Measurements from ENCODE around the gene SH3RF3. TPM values are rescaled to one million over a fixed set of nuclear protein-coding genes. Genes with fewer than 3 reads are reported as not detected.

SH3RF3 gene
- total RNA-seq, 1 donor from 2014 or later: 8.0 TPM

DNA sequence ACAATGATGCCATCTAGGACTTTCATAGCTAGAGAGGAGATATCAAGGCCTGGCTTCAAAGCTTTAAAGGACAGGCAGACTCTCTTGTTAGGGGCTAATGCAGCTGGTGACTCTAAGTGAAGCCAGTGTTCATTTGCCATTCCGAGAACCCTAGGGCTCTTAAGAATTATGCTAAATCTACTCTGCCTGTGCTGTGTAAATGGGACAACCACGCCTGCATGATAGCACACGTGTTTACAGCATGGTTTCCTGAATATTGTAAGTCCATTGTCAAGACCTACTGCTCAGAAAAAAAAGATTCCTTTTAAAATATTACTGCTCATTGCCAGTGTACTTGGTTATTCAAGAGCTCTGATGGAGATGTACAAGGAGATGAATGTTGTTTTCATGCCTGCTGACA, 296.4 kb downstream of the SH3RF3 start:
- intact Hi-C loops (cut with DNase I): no loop called here
- no peak for DNase-seq (ENCODE audit: missing footprints)
- ATAC-seq: no peak

DNA sequence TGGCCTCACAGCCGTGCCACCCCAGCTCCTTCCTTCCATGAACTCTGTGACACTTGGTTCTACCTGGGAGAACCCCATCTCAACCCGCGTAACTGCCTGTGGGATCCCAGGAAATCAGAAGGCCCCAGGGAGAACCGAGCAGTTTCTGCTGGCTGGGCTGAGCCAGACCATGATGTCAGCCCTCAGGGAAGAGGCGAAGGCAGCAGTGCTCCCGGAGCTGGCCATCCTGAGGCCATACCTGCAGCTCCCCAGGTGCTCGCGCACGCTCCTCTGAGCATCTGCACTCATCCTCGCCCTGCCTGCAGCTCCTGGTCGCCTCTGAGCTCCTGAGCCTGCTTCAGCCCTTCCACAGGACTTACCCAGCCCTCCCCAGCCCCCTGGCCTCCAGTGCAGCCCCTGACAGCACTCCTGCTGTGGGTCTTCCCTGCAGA, 298.7 kb downstream of the SH3RF3 start:
- intact Hi-C loops (cut with DNase I): no loop called here
- ATAC-seq (no peak), DNase-seq (ENCODE audit: missing footprints) (no peak)

DNA sequence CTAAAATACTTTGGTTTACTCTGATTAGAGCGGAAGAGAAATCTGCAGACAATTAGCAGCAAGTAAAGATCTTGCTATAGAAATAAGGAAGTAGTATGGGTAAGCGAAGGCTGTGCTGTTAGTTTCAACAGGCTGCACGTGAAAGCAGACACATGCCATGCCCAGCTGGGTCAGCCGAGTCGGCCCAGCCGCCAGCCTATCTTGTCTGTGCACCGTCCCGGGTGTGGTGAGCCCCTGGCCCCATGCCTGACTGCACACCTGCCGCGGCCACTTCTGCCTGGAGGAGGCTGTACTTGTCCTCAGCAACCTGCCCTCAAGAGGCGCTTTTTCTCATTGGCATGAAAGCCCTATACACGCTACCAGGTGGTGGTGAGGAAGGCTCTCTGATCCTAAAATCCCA, 299.3 kb downstream of the SH3RF3 start:
- intact Hi-C loops (cut with DNase I): no loop called here
- DNase-seq (ENCODE audit: missing footprints): no peak

DNA sequence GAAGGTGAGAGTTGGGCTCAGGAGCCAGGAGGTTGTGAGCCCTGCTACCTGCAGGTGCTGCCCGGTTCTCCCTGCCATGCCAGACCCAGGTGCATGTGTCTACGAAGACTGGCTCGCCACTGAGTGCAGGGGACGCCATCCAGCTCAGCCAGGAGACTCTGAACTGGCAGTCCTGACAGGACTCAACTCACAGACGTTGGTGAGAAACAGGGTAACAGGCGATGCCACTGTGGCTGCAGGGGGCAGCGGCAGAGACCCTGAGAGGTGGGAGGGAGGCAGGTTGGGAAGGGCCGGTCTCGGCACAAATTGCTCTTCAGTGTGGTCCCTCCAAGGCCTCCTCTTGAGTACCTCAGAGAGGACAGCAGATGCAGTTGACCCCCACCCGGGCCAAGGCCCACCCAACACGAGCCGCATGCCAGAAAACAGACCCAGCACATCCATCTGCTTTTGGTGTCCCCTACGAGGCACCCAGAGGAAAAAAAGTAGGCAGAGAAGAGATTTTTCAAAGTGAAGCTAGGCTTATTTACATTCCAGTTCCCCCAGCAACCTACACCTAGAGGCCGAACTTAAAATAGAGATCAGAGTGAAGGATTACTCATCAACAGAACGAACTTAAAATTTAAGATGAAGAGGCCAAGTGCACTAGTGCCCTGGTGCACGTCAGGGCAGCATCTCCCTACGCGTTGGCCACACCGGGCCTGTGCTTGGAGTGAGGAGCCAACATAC, 300.0 kb downstream of the SH3RF3 start:
- intact Hi-C loops (cut with DNase I): no loop called here
- ATAC-seq (no peak), DNase-seq (ENCODE audit: missing footprints) (no peak)

More for the DNA sequence above, 299.3 kb downstream of the SH3RF3 start:
- no peak for ATAC-seq

DNA sequence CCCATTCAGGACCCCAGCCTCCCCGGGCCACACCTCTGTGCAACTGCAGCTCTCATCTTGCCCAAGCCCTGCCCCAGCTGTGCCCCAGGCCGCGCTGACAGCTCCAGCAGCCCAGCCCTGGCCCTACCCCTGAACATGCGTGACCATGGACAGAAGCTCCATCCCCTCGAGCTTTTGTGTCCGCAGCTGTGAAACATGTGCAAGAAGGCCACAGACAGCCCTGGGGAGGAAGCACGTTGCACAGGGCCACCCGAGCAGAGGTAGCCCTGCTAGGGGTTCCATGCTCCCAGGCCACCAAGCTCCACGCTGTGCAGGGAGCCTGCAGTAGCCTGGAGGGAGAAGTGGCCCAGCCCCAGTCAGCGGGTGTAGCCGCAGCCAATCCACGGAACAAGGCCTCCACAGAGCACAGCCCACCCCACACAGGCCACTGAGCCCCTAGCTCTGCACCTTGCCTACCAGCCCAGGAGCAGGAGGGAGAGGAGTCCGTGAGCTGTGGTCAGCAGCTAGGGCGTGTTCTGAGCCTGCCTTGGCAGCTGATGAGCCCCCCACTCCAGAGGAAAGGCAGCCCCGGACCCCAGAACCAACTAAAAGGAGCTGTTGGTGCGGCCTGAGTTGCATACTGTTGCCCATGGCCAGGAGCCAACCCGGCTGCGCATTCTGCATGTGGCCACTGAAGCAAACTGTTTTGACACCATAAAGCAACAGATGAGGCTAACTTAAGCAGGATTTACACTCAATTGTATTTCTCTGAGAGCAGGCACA, 300.7 kb downstream of the SH3RF3 start:
- DNase-seq (ENCODE audit: missing footprints) (no peak), ATAC-seq (no peak)
- intact Hi-C loops (cut with DNase I): no loop called here

DNA sequence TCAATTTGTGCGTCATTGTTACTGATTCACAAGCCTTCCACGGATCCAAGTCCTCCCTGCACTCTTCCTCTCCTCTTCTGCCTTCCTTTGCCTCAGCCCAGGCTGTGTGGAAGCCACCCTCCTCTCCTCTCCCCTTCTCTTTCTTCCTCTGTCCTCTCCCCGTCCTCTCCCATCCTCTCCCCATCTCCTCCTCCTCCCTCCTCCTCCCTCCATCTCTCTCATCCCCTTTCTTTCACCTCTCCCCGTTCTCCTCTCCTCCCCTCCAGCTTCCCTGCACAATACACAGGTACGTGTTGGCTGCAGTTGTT, 301.3 kb downstream of the SH3RF3 start:
- intact Hi-C loops (cut with DNase I): no loop called here
- DNase-seq (ENCODE audit: missing footprints): no peak
- ATAC-seq: no peak

DNA sequence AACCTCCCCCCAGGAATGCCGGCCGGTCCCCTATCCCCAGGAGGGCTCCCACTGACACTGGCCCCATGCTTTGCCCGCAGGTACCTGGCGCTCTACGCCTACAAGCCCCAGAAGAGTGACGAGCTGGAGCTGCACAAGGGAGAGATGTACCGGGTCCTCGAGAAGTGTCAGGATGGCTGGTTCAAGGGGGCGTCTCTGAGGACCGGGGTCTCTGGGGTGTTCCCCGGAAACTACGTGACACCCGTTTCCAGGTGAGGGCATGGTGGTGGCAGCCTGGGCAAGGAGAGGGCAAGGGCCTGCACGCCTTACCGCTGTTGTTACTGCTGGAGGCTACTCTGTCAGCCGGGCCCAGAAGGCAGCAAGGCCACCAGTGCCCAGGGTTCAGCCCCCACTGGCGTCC, 303.4 kb downstream of the SH3RF3 start:
- ATAC-seq (no peak), DNase-seq (ENCODE audit: missing footprints) (no peak)
- intact Hi-C loops (cut with DNase I): no loop called here

DNA sequence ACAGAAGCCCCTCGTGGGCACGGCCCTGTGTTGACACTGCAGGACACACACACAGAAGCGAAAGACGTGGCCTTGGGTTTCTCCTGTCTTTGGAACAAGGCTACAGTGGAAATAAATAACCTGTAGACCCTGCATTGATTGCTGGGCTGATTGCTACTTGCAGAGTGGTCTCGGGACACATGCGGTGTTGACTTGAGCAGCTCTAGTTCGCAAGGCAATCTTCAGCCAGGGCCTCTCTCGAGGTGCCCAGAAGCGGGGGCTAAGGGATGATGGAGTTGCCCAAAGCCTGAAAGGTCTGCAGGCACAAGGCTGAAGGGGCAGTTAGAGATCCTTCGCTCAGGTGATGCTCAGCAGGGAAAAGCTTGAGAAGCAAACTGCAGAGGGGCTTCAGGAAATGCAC, 304.5 kb downstream of the SH3RF3 start:
- ATAC-seq (no peak), DNase-seq (ENCODE audit: missing footprints) (no peak)
- intact Hi-C loops (cut with DNase I): no loop called here

DNA sequence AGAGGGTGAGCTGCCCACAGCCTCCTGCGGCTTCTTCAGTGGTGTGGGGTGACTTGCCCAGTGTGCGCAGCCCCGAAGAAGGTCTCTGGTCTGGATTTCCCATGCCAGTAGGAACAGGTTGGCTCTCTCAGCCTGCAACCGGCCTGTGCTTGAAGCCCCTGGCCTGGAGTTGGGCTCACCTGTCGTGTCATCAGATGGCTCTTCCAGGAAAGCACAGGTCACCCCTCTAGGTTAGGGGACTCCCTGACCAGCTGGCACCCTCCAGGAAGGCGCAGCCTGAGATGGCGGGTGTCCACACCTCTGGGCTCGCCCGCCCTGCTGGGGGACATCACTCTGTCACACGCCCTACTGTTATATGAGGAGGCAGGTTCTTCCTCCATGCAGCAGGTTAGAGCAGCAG, 304.9 kb downstream of the SH3RF3 start:
- ATAC-seq (no peak), DNase-seq (ENCODE audit: missing footprints) (no peak)
- intact Hi-C loops (cut with DNase I): no loop called here

DNA sequence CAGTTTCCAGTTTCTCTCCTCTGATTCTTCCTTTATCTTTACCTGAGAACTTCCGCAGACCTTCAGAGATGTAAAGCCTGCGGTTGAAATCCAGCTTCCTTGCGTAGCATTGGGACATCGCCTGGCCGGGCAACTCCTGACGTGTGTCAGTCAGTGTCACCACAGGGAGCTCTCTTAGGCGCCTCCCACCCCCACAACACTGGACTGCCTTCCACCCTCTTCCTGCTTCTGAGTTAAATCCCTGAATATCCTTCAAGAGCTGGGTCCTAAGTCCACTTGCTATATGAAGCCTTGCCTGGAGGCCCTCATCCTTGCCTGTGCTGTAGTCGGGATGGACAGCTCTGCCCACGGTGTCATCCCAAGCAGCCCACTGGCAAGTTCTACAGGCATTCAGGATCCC, 305.3 kb downstream of the SH3RF3 start:
- ATAC-seq (no peak), DNase-seq (ENCODE audit: missing footprints) (no peak)
- intact Hi-C loops (cut with DNase I): no loop called here

DNA sequence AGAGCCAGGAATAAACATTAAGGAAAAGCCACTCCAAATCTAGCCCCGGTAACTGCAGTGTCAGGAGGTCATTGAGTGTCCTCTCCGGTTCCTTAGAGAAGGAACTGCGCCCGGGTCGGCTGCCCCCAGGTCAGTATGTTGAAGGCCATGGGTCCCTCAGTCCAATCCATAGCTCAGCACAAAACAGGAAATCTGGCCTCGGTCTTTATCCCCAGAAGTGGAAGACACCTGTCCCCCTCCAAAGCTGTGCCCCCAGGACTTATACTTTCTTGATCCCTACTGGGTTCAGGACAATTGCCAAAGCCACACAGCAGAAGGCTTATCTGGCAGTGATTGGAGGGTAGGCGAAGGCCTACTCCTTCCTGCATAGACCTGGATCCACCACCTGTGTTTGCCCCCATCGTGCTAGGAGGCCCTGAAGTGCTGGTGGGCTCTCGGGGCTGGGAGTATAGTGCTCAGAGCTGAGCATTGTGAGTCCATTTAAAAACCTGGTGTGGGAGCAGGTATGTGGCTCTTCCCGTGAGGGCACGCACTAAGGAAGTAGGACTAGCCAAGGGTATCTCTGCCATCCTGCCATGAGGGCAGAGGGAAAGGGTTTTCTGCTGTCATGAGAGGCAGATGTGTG, 306.2 kb downstream of the SH3RF3 start:
- DNase-seq (ENCODE audit: missing footprints): no peak
- intact Hi-C loops (cut with DNase I): loop anchor here (5.0 kb wide), 1 partner anchor 53 kb away; no protein-coding TSS in a partner anchor
- no peak for ATAC-seq

DNA sequence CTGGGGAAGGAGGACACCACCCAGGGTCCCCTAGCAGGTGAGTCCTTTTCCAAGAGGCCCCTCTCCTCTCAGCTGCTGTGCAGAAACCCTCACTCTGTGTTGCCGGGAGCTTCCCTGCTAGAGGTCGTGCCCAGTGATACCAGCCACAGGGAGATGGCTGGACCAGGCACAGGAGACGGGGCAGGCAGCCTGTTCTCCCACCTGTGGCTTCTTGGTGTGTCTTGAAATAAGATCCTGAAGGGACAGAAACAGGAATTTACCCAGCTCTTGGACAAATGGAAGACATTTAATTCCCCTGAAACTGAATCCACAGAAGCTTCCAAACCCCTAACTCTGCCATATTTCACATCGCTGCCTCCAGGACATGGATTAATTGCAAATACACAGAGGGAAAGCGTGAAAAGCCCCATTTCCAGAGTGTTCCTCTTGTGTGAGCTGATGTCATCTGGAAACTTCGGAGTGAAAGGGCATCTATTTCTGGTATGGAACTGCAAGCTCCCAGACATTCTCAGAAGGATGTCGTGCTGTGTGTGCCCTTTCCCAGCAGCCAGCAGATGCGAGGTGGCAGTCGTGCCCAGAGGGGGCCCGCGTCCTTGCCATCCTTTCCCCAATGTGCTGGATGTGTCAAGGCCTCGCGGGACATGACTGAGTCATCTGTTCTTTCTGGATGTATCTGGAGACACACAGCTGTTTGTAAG, 307.0 kb downstream of the SH3RF3 start:
- intact Hi-C loops (cut with DNase I): loop anchor here (5.0 kb wide), 1 partner anchor 54 kb away; no protein-coding TSS in a partner anchor
- DNase-seq (ENCODE audit: missing footprints): no peak
- peak; percentile 50 for ATAC-seq

DNA sequence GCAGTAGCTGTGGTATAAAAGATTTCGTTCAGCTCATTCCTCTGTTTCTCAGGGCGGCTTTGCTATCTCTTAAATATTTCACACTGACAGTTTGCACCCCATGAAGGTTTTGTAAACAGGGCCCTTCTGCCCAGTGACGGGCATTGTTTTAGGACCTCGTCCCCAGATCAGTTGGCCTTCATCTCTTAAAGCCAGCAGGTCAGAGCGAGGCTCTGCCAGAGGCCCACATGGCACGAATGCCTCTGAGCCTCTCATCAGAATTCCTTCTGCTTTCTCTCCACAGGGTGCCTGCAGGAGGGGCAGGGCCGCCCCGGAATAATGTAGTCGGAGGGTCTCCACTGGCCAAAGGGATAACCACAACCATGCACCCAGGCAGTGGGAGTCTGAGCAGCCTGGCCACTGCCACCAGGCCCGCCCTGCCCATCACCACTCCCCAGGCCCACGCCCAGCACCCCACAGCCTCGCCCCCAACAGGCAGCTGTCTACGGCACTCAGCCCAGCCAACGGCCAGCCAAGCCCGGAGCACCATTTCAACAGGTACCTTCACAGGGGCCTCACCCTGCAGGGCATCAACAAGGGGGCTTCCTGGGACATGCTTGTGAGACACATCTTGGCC, 307.7 kb downstream of the SH3RF3 start:
- intact Hi-C loops (cut with DNase I): loop anchor here (5.0 kb wide), 1 partner anchor 54 kb away; no protein-coding TSS in a partner anchor

DNA sequence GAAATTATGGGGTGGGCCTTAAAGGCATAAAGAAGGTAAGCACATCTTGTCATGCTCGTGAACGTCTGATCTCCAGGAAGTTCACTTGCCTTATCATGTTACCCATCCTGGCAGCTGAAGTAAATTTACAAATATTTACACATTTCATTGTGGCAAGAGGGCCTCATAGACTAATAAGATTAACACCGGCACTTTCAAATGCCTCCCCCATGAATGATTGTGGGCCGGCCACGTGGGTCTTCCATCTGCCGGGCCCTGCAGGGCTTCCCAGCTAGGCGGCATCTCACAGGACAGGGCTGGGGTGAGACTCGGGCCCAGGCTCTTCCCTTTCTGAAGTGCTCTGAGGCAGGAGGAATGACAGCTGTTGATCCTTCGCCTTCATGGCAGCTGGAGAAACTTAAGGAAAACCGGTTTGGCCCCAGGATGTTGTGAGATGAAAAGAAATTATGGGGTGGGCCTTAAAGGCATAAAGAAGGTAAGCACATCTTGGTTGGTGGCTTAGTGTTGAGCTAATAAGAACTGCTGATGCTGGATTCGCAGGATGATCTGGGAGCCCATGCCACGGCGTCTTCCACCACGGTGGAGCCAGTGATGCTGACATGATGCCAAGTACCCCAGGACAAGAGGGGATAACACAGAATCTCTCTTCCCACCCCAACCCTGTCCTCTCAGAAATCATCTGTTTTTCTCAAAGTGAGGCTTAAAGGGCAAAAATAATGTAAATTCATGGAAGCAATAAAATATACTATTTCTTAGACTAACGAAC, 308.5 kb downstream of the SH3RF3 start:
- no peak for DNase-seq (ENCODE audit: missing footprints)
- ATAC-seq: no peak
- intact Hi-C loops (cut with DNase I): loop anchor here (5.0 kb wide), 1 partner anchor 55 kb away; no protein-coding TSS in a partner anchor

More for the DNA sequence above, 307.7 kb downstream of the SH3RF3 start:
- no peak for DNase-seq (ENCODE audit: missing footprints)
- ATAC-seq: peak; percentile 13

DNA sequence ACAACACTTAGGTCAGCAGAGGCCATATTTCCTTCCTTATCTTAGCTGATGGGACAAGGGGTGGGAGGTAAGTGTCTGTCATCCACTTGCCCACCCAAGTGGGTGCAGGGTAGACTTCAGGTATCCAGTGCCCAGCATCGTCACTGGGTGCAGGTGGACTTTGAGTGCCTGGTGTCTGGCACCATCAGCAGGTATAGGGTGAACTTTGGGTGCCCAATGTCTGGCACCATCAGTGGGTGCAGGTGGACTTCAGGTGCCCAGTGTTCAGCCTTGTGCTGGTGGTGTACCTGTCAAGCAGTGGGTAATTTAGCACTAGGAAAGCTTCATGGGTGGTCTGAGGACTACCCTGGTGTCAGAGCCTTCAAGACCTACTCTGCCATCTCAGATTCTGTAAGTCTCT, 309.1 kb downstream of the SH3RF3 start:
- no peak for DNase-seq (ENCODE audit: missing footprints)
- intact Hi-C loops (cut with DNase I): loop anchor here (5.0 kb wide), 1 partner anchor 56 kb away; no protein-coding TSS in a partner anchor
- no peak for ATAC-seq

DNA sequence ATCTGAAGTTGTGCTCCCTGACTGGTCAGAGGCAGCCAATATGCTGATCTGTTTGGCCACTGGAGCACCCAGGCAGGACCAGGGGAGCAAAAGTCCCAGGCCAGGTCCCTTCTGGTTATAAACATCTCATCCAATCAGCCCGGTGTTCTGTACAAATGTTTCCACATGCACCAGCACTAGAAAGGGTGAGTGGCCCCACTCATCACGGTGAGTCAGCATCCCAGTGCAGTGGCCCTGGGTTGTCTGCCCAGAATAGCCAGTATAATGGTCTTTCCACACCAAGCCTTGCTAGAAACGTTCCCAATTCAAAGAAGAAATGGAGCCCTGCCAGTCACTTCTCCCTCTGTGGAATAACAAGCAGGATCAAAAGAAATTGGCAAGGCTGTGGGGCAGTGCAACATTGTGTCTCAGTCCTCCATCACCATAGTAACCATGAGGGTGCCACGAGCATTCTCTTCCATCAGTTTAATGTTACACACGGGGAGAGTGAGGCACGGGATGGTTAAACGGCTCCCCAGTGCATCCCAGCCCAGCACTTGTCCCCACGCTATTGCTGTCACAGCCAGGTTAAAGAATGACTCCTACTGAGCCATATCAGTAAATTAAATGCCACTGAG, 309.9 kb downstream of the SH3RF3 start:
- ATAC-seq (peak; percentile 71), DNase-seq (ENCODE audit: missing footprints) (no peak)
- intact Hi-C loops (cut with DNase I): loop anchor here (5.0 kb wide), 1 partner anchor 57 kb away; no protein-coding TSS in a partner anchor

DNA sequence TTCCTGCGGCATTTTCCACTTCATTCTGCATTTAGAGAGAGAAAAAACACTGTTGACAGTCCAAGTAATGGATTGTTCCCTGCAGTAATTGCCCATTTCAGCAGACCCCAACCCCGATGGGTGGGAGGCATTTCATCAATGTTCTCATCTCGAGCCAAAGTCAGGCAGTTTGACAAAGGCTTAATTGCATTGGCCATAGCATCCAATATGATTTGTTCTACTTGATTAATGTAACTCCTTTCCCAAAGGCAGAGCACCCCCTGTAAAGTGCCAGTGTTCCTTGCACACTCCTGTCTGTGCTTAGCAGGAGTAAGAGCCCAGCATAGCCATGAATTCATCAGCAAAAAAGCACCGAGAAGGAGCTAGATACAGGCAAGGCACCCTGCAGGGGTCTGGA, 310.4 kb downstream of the SH3RF3 start:
- intact Hi-C loops (cut with DNase I): loop anchor here (5.0 kb wide), 1 partner anchor 57 kb away; no protein-coding TSS in a partner anchor
- no peak for ATAC-seq

More for the DNA sequence above, 310.4 kb downstream of the SH3RF3 start:
- DNase-seq (ENCODE audit: missing footprints): no peak

All from Right ventricle myocardium inferior (tissue), 1 donor.